ENCODE measurements around the gene TMEM86B. TPM values are rescaled to one million over a fixed set of nuclear protein-coding genes. Genes with fewer than 3 reads are reported as not detected.

Gene TMEM86B
- total RNA-seq, 1 experiment from 2014 or later: 1.2 TPM

GRCh38 chr19:55240713-55241020 lies 12.1 kb upstream of the TMEM86B start:
- no peak overlapping the region for H3K4me3 ChIP-seq (ENCODE audit: insufficient read depth, low read depth, low read length)
- no peaks in the 10 kb centered on the region for H3K27me3 ChIP-seq (ENCODE audit: control insufficient read depth, insufficient read depth, low read length)
- peaks cover 51% of the 10 kb centered on the region for H3K36me3 ChIP-seq (replicated peaks; ENCODE audit: control insufficient read depth, insufficient read depth, low read length)
- no peak for DNase-seq

DNA sequence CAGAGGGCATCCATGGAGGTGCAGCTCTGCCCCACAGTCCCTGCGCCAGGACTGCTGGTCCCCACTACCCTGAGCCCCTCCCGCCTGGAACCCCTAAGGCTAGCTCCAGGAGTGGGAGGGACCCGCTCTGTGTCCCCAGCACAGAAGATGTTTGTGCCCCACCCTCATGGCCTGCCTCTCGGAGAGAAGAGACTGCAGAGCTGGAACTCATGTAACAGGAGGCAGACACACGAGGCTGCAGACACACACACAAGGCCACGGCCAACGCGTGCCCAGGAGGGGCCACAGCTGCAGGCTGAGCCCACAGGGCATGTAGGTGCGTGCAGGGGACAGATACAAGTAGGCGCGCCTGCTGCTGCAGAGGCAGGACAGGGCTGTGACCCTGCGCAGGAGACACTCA lies 10.4 kb upstream of the TMEM86B start:
- peaks cover 49% of the 10 kb centered on the region for H3K36me3 ChIP-seq (replicated peaks; ENCODE audit: control insufficient read depth, insufficient read depth, low read length)
- no peak for DNase-seq
- no peak overlapping the region for H3K4me3 ChIP-seq (ENCODE audit: insufficient read depth, low read depth, low read length)
- H3K27me3 ChIP-seq (ENCODE audit: control insufficient read depth, insufficient read depth, low read length): no peaks in the 10 kb centered on the region

DNA sequence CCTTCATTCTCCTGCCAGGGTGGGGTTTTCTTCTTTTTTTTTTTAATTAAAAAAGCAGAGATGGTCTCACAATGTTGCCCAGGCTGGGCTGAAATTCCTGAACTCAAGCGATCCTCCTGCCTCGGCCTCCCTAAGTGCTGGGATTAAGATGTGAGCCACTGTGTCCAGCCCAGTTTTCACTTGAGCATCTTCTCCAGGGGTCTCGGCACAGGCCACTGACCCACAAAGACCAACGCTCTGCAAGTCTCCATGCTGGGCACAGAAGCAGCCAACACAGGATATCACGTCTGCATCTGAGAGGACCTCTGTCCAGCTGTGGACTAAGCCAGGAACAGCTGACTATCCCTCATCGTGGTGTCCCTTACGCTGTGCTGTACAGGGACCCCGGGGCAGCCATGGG lies 9.5 kb upstream of the TMEM86B start:
- Histone ChIP-seq H3K4me3 (ENCODE audit: insufficient read depth, low read depth, low read length) (no peak overlapping the region), H3K36me3 (replicated peaks; ENCODE audit: control insufficient read depth, insufficient read depth, low read length) (peaks cover 45% of the 10 kb centered on the region), H3K27me3 (ENCODE audit: control insufficient read depth, insufficient read depth, low read length) (no peaks in the 10 kb centered on the region)
- DNase-seq: no peak

- Histone ChIP-seq H3K27me3 (ENCODE audit: control insufficient read depth, insufficient read depth, low read length) (no peaks in the 10 kb centered on the region), H3K4me3 (ENCODE audit: insufficient read depth, low read depth, low read length) (no peak overlapping the region), H3K36me3 (replicated peaks; ENCODE audit: control insufficient read depth, insufficient read depth, low read length) (peaks cover 30% of the 10 kb centered on the region)
- no peak for DNase-seq
Observed at GRCh38 chr19:55232986-55233385, 4.4 kb upstream of the TMEM86B start.

GRCh38 chr19:55232286-55232602 lies 3.7 kb upstream of the TMEM86B start:
- Histone ChIP-seq H3K36me3 (replicated peaks; ENCODE audit: control insufficient read depth, insufficient read depth, low read length) (peaks cover 29% of the 10 kb centered on the region), H3K4me3 (ENCODE audit: insufficient read depth, low read depth, low read length) (no peak overlapping the region), H3K27me3 (ENCODE audit: control insufficient read depth, insufficient read depth, low read length) (no peaks in the 10 kb centered on the region)
- DNase-seq: no peak

DNA sequence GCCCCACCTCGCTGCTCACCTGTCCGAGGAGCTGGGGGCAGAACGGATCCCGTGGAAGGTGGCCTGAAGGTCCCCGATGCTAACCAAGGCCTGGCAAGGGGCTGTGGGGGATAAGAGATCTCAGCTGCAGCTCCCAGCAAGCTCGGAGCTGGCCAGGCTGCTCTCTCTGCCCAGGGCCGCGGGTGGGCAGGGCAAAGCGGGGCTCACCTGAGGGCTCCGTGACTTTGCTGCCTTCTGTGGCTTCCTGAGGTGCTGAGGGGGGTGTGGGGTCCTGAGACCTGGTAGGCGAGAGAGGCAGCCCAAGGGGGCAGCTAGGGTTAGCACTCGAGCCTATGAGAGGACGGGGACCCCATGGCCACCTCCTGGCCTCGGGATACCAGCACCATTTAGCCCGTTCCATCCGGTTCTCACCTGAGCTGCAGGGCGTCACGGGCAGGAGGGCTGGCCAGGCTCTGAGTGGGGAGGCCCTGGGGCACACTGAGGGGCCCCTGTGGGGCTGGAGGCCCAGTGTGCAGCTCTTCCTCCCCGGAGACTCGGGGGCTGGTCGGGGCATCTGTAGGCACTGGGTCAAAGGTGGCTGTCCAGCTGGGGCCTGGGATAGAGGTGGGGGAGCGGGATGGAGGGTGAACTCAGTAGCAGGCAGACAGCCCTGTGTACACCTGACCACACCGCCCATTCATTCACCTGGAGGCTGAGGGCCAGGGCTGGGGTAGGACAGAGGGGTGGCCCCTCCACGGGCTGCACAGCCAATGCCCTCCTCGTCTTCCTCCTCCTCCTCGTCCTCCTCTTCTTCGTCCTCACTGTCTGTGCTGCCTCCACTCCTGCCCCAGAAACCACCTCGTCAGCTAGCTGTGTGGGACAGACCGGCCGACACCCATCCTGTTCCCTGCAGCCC lies 3.1 kb upstream of the TMEM86B start:
- Histone ChIP-seq H3K27me3 (ENCODE audit: control insufficient read depth, insufficient read depth, low read length) (no peaks in the 10 kb centered on the region), H3K4me3 (ENCODE audit: insufficient read depth, low read depth, low read length) (no peak overlapping the region), H3K36me3 (replicated peaks; ENCODE audit: control insufficient read depth, insufficient read depth, low read length) (peaks cover 23% of the 10 kb centered on the region)
- DNase-seq: no peak

GRCh38 chr19:55230780-55231179 lies 2.2 kb upstream of the TMEM86B start:
- no peaks in the 10 kb centered on the region for H3K27me3 ChIP-seq (ENCODE audit: control insufficient read depth, insufficient read depth, low read length)
- peaks cover 16% of the 10 kb centered on the region for H3K36me3 ChIP-seq (replicated peaks; ENCODE audit: control insufficient read depth, insufficient read depth, low read length)
- peak; percentile 51 for DNase-seq
- no peak overlapping the region for H3K4me3 ChIP-seq (ENCODE audit: insufficient read depth, low read depth, low read length)

DNA sequence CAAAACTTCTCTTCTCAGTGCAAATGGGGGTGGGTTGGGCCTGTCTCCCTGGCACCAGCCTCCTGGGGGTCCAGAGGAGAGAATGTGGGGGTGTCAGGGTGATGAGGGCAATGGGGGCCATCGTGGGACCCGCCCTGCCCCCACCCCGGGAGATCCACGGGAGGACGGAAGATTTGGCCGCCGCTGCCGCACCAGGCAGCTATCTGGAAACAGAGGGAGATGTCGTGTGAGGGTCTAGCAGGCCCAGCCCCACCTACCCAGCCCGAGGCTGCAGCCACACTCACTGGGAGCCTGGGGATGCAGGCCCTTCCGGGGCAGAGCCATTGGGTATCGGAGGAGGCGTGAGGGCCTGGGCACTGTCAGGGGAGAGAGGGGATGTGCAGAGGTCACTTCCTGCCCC lies 1.8 kb upstream of the TMEM86B start:
- Histone ChIP-seq H3K27me3 (ENCODE audit: control insufficient read depth, insufficient read depth, low read length) (no peaks in the 10 kb centered on the region), H3K36me3 (replicated peaks; ENCODE audit: control insufficient read depth, insufficient read depth, low read length) (peaks cover 15% of the 10 kb centered on the region), H3K4me3 (ENCODE audit: insufficient read depth, low read depth, low read length) (no peak overlapping the region)
- DNase-seq: no peak

GRCh38 chr19:55229789-55230182 lies 1.2 kb upstream of the TMEM86B start:
- DNase-seq: peak; percentile 43
- Histone ChIP-seq H3K4me3 (ENCODE audit: insufficient read depth, low read depth, low read length) (no peak overlapping the region), H3K27me3 (ENCODE audit: control insufficient read depth, insufficient read depth, low read length) (no peaks in the 10 kb centered on the region), H3K36me3 (replicated peaks; ENCODE audit: control insufficient read depth, insufficient read depth, low read length) (peaks cover 15% of the 10 kb centered on the region)

DNA sequence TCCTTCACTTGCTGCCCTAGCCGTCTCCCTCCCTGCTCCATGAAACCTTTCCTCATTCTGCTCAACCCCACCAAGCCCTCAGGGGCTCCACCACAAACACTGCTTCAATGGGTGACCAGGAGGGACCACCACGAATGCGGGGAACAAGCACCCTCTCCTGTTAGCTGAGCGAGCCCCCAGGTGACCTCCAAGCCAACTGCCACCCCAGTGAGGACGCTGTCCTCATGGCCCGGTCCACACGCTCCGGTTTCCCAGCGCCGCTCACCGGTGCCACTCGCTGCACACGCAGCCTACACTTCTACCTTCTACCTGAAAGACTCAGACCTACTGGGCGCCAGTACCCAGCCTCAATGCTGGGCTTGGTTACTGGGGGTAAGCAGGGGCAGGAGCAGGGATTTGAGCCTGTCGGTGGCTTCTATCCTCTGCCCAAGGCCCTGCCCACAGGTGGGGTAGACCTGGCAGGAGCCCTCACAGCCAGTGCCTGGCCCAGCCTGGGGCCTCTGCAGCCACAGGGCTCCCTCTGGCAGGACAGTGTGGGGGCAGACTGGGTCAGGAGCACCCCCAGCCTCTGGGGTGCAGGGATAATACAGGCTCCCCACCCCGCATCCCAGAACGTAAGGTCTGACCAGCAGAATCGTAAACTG lies 704 bp upstream of the TMEM86B start:
- H3K27me3 ChIP-seq (ENCODE audit: control insufficient read depth, insufficient read depth, low read length): no peaks in the 10 kb centered on the region
- H3K4me3 ChIP-seq (ENCODE audit: insufficient read depth, low read depth, low read length): no peak overlapping the region

GRCh38 chr19:55228015-55228391 lies 560 bp downstream of the TMEM86B start:
- H3K4me3 ChIP-seq (ENCODE audit: insufficient read depth, low read depth, low read length): no peak overlapping the region
- peak; percentile 68 for DNase-seq
- H3K27me3 ChIP-seq (ENCODE audit: control insufficient read depth, insufficient read depth, low read length): no peaks in the 10 kb centered on the region
- H3K36me3 ChIP-seq (replicated peaks; ENCODE audit: control insufficient read depth, insufficient read depth, low read length): peaks cover 12% of the 10 kb centered on the region

More for the DNA sequence above, 704 bp upstream of the TMEM86B start:
- peak; percentile 40 for DNase-seq
- H3K36me3 ChIP-seq (replicated peaks; ENCODE audit: control insufficient read depth, insufficient read depth, low read length): peaks cover 12% of the 10 kb centered on the region

DNA sequence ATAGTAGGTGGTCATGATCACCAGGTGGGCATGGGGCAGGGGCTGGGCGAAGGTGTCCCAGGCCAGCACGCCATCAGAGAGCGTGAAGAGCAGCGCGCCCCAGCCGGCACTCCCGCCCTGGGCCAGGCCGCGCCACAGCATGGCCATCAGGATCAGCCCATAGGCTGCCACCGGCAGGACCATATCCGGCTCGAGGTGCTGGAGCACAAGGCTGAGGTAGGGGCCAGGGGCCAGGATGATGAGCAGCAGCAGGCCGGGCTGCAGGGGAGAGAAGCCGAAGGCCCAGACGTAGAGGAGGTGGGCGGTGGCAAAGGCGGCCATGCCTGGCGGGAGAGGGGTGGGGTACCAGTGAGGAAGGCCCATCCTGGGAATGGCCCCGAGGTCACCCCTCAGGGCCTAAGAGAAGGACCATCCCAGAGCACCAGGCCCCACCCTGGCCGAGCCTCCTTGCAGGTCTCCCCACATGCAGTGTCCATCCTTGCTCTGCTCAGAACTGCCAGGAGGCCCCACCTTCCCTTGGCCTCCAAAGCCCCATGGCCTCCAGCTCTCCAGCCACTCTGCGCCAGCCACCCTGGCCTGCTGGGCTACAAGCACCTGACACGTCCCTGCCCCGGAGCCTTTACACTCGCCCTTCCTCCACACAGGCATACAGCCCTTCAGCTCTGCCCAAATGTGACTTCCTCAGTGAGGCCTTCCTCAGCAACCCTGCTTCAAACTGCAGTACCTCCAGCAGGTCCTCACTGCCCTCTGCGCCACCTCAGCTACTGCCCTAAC lies 1.1 kb downstream of the TMEM86B start:
- H3K36me3 ChIP-seq (replicated peaks; ENCODE audit: control insufficient read depth, insufficient read depth, low read length): peaks cover 8% of the 10 kb centered on the region
- no peaks in the 10 kb centered on the region for H3K27me3 ChIP-seq (ENCODE audit: control insufficient read depth, insufficient read depth, low read length)
- DNase-seq: peak; percentile 47
- H3K4me3 ChIP-seq (ENCODE audit: insufficient read depth, low read depth, low read length): no peak overlapping the region

- Histone ChIP-seq H3K27me3 (ENCODE audit: control insufficient read depth, insufficient read depth, low read length) (no peaks in the 10 kb centered on the region), H3K36me3 (replicated peaks; ENCODE audit: control insufficient read depth, insufficient read depth, low read length) (peaks cover 6% of the 10 kb centered on the region), H3K4me3 (ENCODE audit: insufficient read depth, low read depth, low read length) (no peak overlapping the region)
- peak; percentile 44 for DNase-seq
Observed at GRCh38 chr19:55226788-55227187, 1.8 kb downstream of the TMEM86B start.

- H3K36me3 ChIP-seq (replicated peaks; ENCODE audit: control insufficient read depth, insufficient read depth, low read length): peaks cover 4% of the 10 kb centered on the region
- peak; percentile 18 for DNase-seq
- no peak overlapping the region for H3K4me3 ChIP-seq (ENCODE audit: insufficient read depth, low read depth, low read length)
- H3K27me3 ChIP-seq (ENCODE audit: control insufficient read depth, insufficient read depth, low read length): no peaks in the 10 kb centered on the region
Observed at GRCh38 chr19:55226273-55226672, 2.3 kb downstream of the TMEM86B start.

All from H7 (cell line).